ENCODE results near the gene SLC1A7. TPM values are rescaled to one million over a fixed set of nuclear protein-coding genes. Genes with fewer than 3 reads are reported as not detected.

SLC1A7 gene
- polyA plus RNA-seq, 1 donor (not counting 4 experiments of a cell fraction or from before 2014, with no cell fraction given), result not detected

- no peaks in the 10 kb centered on the region for H3K9me3 ChIP-seq (ENCODE audit: control insufficient read depth, low read depth, low read length)
- dilution Hi-C loops (cut with MboI; ENCODE audit: extremely low pct_ligation_motif_present, low sequenced_read_pairs), result no loop called here
- no peak for FAIRE-seq
Observed at GRCh38 chr1:53079251-53079650, 63.2 kb downstream of the SLC1A7 start.

DNA sequence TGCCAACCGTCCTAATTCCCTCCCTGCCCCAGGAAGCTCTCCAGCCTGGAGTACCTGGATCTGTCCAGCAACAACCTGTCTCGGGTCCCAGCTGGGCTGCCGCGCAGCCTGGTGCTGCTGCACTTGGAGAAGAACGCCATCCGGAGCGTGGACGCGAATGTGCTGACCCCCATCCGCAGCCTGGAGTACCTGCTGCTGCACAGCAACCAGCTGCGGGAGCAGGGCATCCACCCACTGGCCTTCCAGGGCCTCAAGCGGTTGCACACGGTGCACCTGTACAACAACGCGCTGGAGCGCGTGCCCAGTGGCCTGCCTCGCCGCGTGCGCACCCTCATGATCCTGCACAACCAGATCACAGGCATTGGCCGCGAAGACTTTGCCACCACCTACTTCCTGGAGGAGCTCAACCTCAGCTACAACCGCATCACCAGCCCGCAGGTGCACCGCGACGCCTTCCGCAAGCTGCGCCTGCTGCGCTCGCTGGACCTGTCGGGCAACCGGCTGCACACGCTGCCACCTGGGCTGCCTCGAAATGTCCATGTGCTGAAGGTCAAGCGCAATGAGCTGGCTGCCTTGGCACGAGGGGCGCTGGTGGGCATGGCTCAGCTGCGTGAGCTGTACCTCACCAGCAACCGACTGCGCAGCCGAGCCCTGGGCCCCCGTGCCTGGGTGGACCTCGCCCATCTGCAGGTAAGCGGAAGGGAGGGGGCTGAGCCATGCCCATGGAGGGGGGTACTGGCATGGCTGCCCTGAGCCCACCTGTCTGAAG lies 63.9 kb downstream of the SLC1A7 start:
- Histone ChIP-seq H3K36me3 (ENCODE audit: control insufficient read depth in 2 of 2, extremely low read depth in 1 of 2, insufficient read depth in 2 of 2, low read length in 2 of 2) (no peaks in the 10 kb centered on the region), H3K9me1 (ENCODE audit: control insufficient read depth, extremely low read depth, insufficient read depth, low read length) (no peaks in the 10 kb centered on the region), H3K9ac (ENCODE audit: control insufficient read depth, extremely low read depth, insufficient read depth, low read length) (no peak overlapping the region), H4K20me1 (ENCODE audit: control insufficient read depth, extremely low read depth, insufficient read depth, low read length) (no peaks in the 10 kb centered on the region), H3K27me3 (ENCODE audit: control insufficient read depth, extremely low read depth, insufficient read depth, low read length) (peaks cover 5% of the 10 kb centered on the region), H3K4me1 (ENCODE audit: control insufficient read depth, extremely low read depth, insufficient read depth, low read length) (no peaks in the 10 kb centered on the region), H3K9me3 (ENCODE audit: control insufficient read depth, low read depth, low read length) (no peaks in the 10 kb centered on the region), H3K4me3 (ENCODE audit: control insufficient read depth in 2 of 3, extremely low read depth in 1 of 3, insufficient read depth in 2 of 3, low read depth in 1 of 3, low read length in 3 of 3) (no peak overlapping the region), H3K27ac (ENCODE audit: control insufficient read depth, insufficient read depth, low read length) (no peak overlapping the region), H3K4me2 (ENCODE audit: control insufficient read depth, extremely low read depth, insufficient read depth, low read depth, low read length) (no peak overlapping the region), H3K79me2 (ENCODE audit: control insufficient read depth, insufficient read depth, low read length) (no peaks in the 10 kb centered on the region), H2AFZ (ENCODE audit: control insufficient read depth, low read length) (no peak overlapping the region)
- TF ChIP-seq EZH2 (IDR thresholded peaks at IDR 0.05; ENCODE audit: low read length), result no peak
- TF ChIP-seq, protein P1, sequence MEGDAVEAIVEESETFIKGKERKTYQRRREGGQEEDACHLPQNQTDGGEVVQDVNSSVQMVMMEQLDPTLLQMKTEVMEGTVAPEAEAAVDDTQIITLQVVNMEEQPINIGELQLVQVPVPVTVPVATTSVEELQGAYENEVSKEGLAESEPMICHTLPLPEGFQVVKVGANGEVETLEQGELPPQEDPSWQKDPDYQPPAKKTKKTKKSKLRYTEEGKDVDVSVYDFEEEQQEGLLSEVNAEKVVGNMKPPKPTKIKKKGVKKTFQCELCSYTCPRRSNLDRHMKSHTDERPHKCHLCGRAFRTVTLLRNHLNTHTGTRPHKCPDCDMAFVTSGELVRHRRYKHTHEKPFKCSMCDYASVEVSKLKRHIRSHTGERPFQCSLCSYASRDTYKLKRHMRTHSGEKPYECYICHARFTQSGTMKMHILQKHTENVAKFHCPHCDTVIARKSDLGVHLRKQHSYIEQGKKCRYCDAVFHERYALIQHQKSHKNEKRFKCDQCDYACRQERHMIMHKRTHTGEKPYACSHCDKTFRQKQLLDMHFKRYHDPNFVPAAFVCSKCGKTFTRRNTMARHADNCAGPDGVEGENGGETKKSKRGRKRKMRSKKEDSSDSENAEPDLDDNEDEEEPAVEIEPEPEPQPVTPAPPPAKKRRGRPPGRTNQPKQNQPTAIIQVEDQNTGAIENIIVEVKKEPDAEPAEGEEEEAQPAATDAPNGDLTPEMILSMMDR (optimal IDR thresholded peaks at IDR 0.05 in 1 of 3, IDR thresholded peaks at IDR 0.05 in 1 of 3, conservative IDR thresholded peaks at IDR 0.05 in 1 of 3; ENCODE audit: extremely low read depth in 1 of 3, insufficient read depth in 2 of 3, low read length in 3 of 3), result no peak
- DNase-seq (ENCODE audit: low read depth, low spot score) (no peak), FAIRE-seq (no peak)
- dilution Hi-C loops (cut with MboI; ENCODE audit: extremely low pct_ligation_motif_present, low sequenced_read_pairs), result no loop called here

More at GRCh38 chr1:53079251-53079650, 63.2 kb downstream of the SLC1A7 start:
- no peak overlapping the region for H3K27ac ChIP-seq (ENCODE audit: control insufficient read depth, insufficient read depth, low read length)
- no peak overlapping the region for H2AFZ ChIP-seq (ENCODE audit: control insufficient read depth, low read length)
- no peak overlapping the region for H3K4me2 ChIP-seq (ENCODE audit: control insufficient read depth, extremely low read depth, insufficient read depth, low read depth, low read length)
- no peak overlapping the region for H3K4me3 ChIP-seq (ENCODE audit: control insufficient read depth in 2 of 3, extremely low read depth in 1 of 3, insufficient read depth in 2 of 3, low read depth in 1 of 3, low read length in 3 of 3)
- no peaks in the 10 kb centered on the region for H3K4me1 ChIP-seq (ENCODE audit: control insufficient read depth, extremely low read depth, insufficient read depth, low read length)
- H3K9me1 ChIP-seq (ENCODE audit: control insufficient read depth, extremely low read depth, insufficient read depth, low read length), result no peaks in the 10 kb centered on the region
- H3K9ac ChIP-seq (ENCODE audit: control insufficient read depth, extremely low read depth, insufficient read depth, low read length), result no peak overlapping the region
- peaks cover 5% of the 10 kb centered on the region for H3K27me3 ChIP-seq (ENCODE audit: control insufficient read depth, extremely low read depth, insufficient read depth, low read length)
- no peaks in the 10 kb centered on the region for H3K36me3 ChIP-seq (ENCODE audit: control insufficient read depth in 2 of 2, extremely low read depth in 1 of 2, insufficient read depth in 2 of 2, low read length in 2 of 2)
- TF ChIP-seq, protein P1 (optimal IDR thresholded peaks at IDR 0.05 in 1 of 3, IDR thresholded peaks at IDR 0.05 in 1 of 3, conservative IDR thresholded peaks at IDR 0.05 in 1 of 3; ENCODE audit: extremely low read depth in 1 of 3, insufficient read depth in 2 of 3, low read length in 3 of 3), result no peak
- TF ChIP-seq EZH2 (IDR thresholded peaks at IDR 0.05; ENCODE audit: low read length), result no peak
- H4K20me1 ChIP-seq (ENCODE audit: control insufficient read depth, extremely low read depth, insufficient read depth, low read length), result no peaks in the 10 kb centered on the region
- no peak for DNase-seq (ENCODE audit: low read depth, low spot score)
- no peaks in the 10 kb centered on the region for H3K79me2 ChIP-seq (ENCODE audit: control insufficient read depth, insufficient read depth, low read length)

Data from keratinocyte (primary cell).